NCI-H2081 (cell line): ENCODE measurements around the gene TSPAN13.

Experiments
- DNase-seq, 2 experiments: peaks; one replicate each; lab custom pipeline; 2025; lab: John Stamatoyannopoulos, UW

The TSPAN13 gene

GRCh38 chr7:16753102-16753931 lies at the start of gene TSPAN13:
Gene TSPAN13, plus strand, starts transcription at chr7:16753755. Its CDS starts 213 bp downstream, at chr7:16753968.
- peak; percentile 98 for DNase-seq

GRCh38 chr7:16708511-16708910 lies 45.0 kb upstream of the TSPAN13 start:
- DNase-seq, result no peak

GRCh38 chr7:16708980-16709379 lies 44.6 kb upstream of the TSPAN13 start:
- DNase-seq, result no peak

- DNase-seq, result no peak
Measured at GRCh38 chr7:16710651-16711050, 42.9 kb upstream of the TSPAN13 start.

GRCh38 chr7:16711730-16712129 lies 41.8 kb upstream of the TSPAN13 start:
- no peak for DNase-seq

GRCh38 chr7:16712916-16713315 lies 40.6 kb upstream of the TSPAN13 start:
- DNase-seq, result no peak

- no peak for DNase-seq
Measured at GRCh38 chr7:16715928-16716327, 37.6 kb upstream of the TSPAN13 start.

- no peak for DNase-seq
Measured at GRCh38 chr7:16718111-16718656, 35.4 kb upstream of the TSPAN13 start.

- DNase-seq, result no peak
Measured at GRCh38 chr7:16719699-16720098, 33.9 kb upstream of the TSPAN13 start.

GRCh38 chr7:16721541-16721940 lies 32.0 kb upstream of the TSPAN13 start:
- DNase-seq, result no peak

GRCh38 chr7:16724344-16724743 lies 29.2 kb upstream of the TSPAN13 start:
- no peak for DNase-seq

- DNase-seq, result no peak
Measured at GRCh38 chr7:16726189-16726588, 27.4 kb upstream of the TSPAN13 start.

- DNase-seq, result no peak
Measured at GRCh38 chr7:16727736-16728135, 25.8 kb upstream of the TSPAN13 start.

GRCh38 chr7:16728811-16729210 lies 24.7 kb upstream of the TSPAN13 start:
- no peak for DNase-seq

GRCh38 chr7:16729541-16729940 lies 24.0 kb upstream of the TSPAN13 start:
- no peak for DNase-seq

GRCh38 chr7:16730937-16731336 lies 22.6 kb upstream of the TSPAN13 start:
- DNase-seq, result no peak

GRCh38 chr7:16732828-16733227 lies 20.7 kb upstream of the TSPAN13 start:
- no peak for DNase-seq

- no peak for DNase-seq
Measured at GRCh38 chr7:16734148-16734726, 19.3 kb upstream of the TSPAN13 start.

- DNase-seq, result no peak
Measured at GRCh38 chr7:16735020-16735419, 18.5 kb upstream of the TSPAN13 start.

- DNase-seq, result no peak
Measured at GRCh38 chr7:16738011-16738688, 15.4 kb upstream of the TSPAN13 start.

- no peak for DNase-seq
Measured at GRCh38 chr7:16739863-16740622, 13.5 kb upstream of the TSPAN13 start.

GRCh38 chr7:16740623-16740953 lies 13.0 kb upstream of the TSPAN13 start:
- DNase-seq, result no peak
